Right lobe of liver (tissue), 6 donors: ENCODE measurements around the gene OR51F2. TPM values are rescaled to one million over a fixed set of nuclear protein-coding genes. Genes with fewer than 3 reads are reported as not detected.
"Not testable (repeated sequence)": the region's sequence is repeated elsewhere in the genome, so short reads cannot be mapped to it uniquely, and the experiment has no call there.

Experiments used
- ATAC-seq, 4 donors: fragments of 200-7000 bp; cut with Tn5 transposase; one replicate each; pipeline ENCODE4 v1.9.1; 2020; ENCODE audit warnings: mild to moderate bottlenecking in 4 of 4, moderate library complexity in 4 of 4
- DNase-seq, 3 donors: peaks; one replicate each; pipeline ENCODE4 v3.0.0-alpha.2; 2020
- H3K27ac ChIP-seq, 3 donors: fragments of 200-600 bp; one replicate each; pipeline ENCODE4 v1.8.0; 2022
- H3K27me3 ChIP-seq, 2 donors: fragments of 200-600 bp; one replicate each; pipeline ENCODE4 v1.8.0; 2022
- H3K36me3 ChIP-seq, 4 donors: fragments of 200-600 bp; sonication (generic) in 1 of 4; one replicate each; pipeline versions ENCODE4 v1.5.1 to v1.8.0; 2017 to 2022; ENCODE audit warnings: control low read depth in 1 of 4
- H3K4me1 ChIP-seq, 4 donors: fragments of 200-600 bp; sonication (generic) in 1 of 4; one replicate each; pipeline versions ENCODE4 v1.5.1 to v1.8.0; 2017 to 2022; ENCODE audit warnings: control low read depth in 1 of 4
- H3K4me3 ChIP-seq, 3 donors: fragments of 200-600 bp; one replicate each; pipeline ENCODE4 v1.8.0; 2022
- H3K9me3 ChIP-seq, 4 donors: fragments of 200-600 bp; sonication (generic) in 1 of 4; one replicate each; pipeline versions ENCODE4 v1.5.1 to v1.8.0; 2017 to 2022; ENCODE audit warnings: control low read depth in 1 of 4
- CTCF ChIP-seq, 4 donors: fragments of 200-600 bp in 3 of 4; fragments of 450-650 bp in 1 of 4; IDR thresholded peaks; one replicate each; pipeline versions ENCODE4 v1.5.1 to v1.8.0; 2016 to 2022; ENCODE audit warnings: antibody characterized with exemption in 4 of 4, mild to moderate bottlenecking in 2 of 4
- POLR2A ChIP-seq: fragments of 450-650 bp; IDR thresholded peaks from one replicate; pipeline ENCODE4 v1.6.1; 2017; ENCODE audit warnings: antibody characterized with exemption, mild to moderate bottlenecking
- WGBS: methylation state at CpG from one replicate; pipeline ENCODE4 v1.1.6; 2018; ENCODE audit warnings: low coverage, low lambda C conversion rate; ENCODE audit not compliant: insufficient coverage; ENCODE audit errors: missing lambda C conversion rate; 5-methylcytosine and 5-hydroxymethylcytosine counted together
- intact Hi-C, 2 donors: fragments of 100-400 bp; cut with DNase I; formaldehyde crosslinking; loops; one replicate each; pipeline versions ENCODE4 v1.11.2 to v1.14.1; 2022
- long read RNA-seq: library from polyadenylated mRNA; unstranded; transcript quantifications from one replicate; pipeline ENCODE4 v2.0.0, GENCODE V29; 2019
- total RNA-seq, 6 experiments: library from RNA; depleted of rRNA in 2 of 6; stranded (reverse); fragments of >200 nt in 2 of 6; fragmentation: NEBNext Ultra II Directional in 3 of 6; extraction: Animal tissue kit (Norgen Biotek cat#: 25700) in 3 of 6; gene quantifications; one replicate each; pipeline versions ENCODE4 v1.1.0 to v1.2.4, GENCODE V29; 2016 to 2023
- donor health status: DM: no; HTN: yes; CAD: no.
- donor health status: DM: no; HTN: no; CAD: no.
- donor health status: DM: no; HTN: no; CAD: no.
- donor health status: DM: no; HTN: yes; CAD: no.
- donor health status: DM: no; HTN: yes; CAD: no.

Gene OR51F2
- not detected for total RNA-seq
- long read RNA-seq: 0 reads

- H3K27ac ChIP-seq: no peak within 1 kb of the TSS
- no peak within 1 kb of the TSS for H3K4me3 ChIP-seq
- WGBS: 60% methylated on average over 1 of the region's 1 CpG
- intact Hi-C loops: no loop called here
- TF ChIP-seq POLR2A: no peak
- TF ChIP-seq CTCF (IDR thresholded peaks at IDR 0.05): no peak
- DNase-seq (no peak), ATAC-seq (no peak)
- H3K9me3 ChIP-seq: no peaks in the 10 kb centered on the region
- H3K4me1 ChIP-seq: no peaks in the 10 kb centered on the region
- no peaks in the 10 kb centered on the region for H3K27me3 ChIP-seq
- H3K36me3 ChIP-seq: no peaks in the 10 kb centered on the region
Measured at GRCh38 chr11:4821021-4821420, at the start of gene OR51F2. Gene OR51F2, plus strand, starts transcription at chr11:4821321. Its CDS starts 101 bp downstream, at chr11:4821422.

- Histone ChIP-seq H3K4me3 (no peak overlapping the region), H3K27ac (no peak overlapping the region), H3K9me3 (no peaks in the 10 kb centered on the region), H3K36me3 (no peaks in the 10 kb centered on the region), H3K4me1 (no peaks in the 10 kb centered on the region), H3K27me3 (no peaks in the 10 kb centered on the region)
- TF ChIP-seq CTCF (IDR thresholded peaks at IDR 0.05): no peak
- TF ChIP-seq POLR2A: no peak
- ATAC-seq (no peak), DNase-seq (no peak)
- intact Hi-C loops: no loop called here
- 17% methylated on average over 1 of the region's 1 CpG for WGBS
Measured at GRCh38 chr11:4782454-4782853, 38.7 kb upstream of the OR51F2 start.

- no peak for ATAC-seq
- no peak overlapping the region for H3K27ac ChIP-seq
- no peaks in the 10 kb centered on the region for H3K9me3 ChIP-seq
- H3K4me3 ChIP-seq: no peak overlapping the region
- intact Hi-C loops: no loop called here
- no peak for DNase-seq
- no peaks in the 10 kb centered on the region for H3K4me1 ChIP-seq
- WGBS: 13% methylated on average over 2 of the region's 2 CpGs
- H3K27me3 ChIP-seq: no peaks in the 10 kb centered on the region
- H3K36me3 ChIP-seq: no peaks in the 10 kb centered on the region
- TF ChIP-seq CTCF (IDR thresholded peaks at IDR 0.05) (no peak), POLR2A (no peak)
Measured at GRCh38 chr11:4797206-4797605, 23.9 kb upstream of the OR51F2 start.

- intact Hi-C loops: no loop called here
- no peaks in the 10 kb centered on the region for H3K4me1 ChIP-seq
- H3K9me3 ChIP-seq: no peaks in the 10 kb centered on the region
- TF ChIP-seq CTCF (IDR thresholded peaks at IDR 0.05) (no peak), POLR2A (no peak)
- no peaks in the 10 kb centered on the region for H3K27me3 ChIP-seq
- ATAC-seq (no peak), DNase-seq (no peak)
- no peak overlapping the region for H3K27ac ChIP-seq
- H3K4me3 ChIP-seq: no peak overlapping the region
- H3K36me3 ChIP-seq: no peaks in the 10 kb centered on the region
- 38% methylated on average over 6 of the region's 6 CpGs for WGBS
Measured at GRCh38 chr11:4798427-4799183, 22.5 kb upstream of the OR51F2 start.

- H3K4me3 ChIP-seq, H3K36me3 ChIP-seq, H3K9me3 ChIP-seq, H3K27me3 ChIP-seq, H3K27ac ChIP-seq, DNase-seq, intact Hi-C loops, H3K4me1 ChIP-seq, ATAC-seq: not testable (repeated sequence)
- WGBS: 83% methylated on average over 4 of the region's 5 CpGs
Measured at GRCh38 chr11:4801316-4801715, 19.8 kb upstream of the OR51F2 start.
